Erythroblast (primary cell): ENCODE measurements around the gene STARD9.

Experiments used
- GATA1 ChIP-seq: IDR thresholded peaks from 2 replicates; pipeline ENCODE4 v1.6.1; 2011; ENCODE audit warnings: low read depth, mild to moderate bottlenecking, control low read depth, low read length, moderate library complexity
- POLR2A ChIP-seq: IDR thresholded peaks from 2 replicates; pipeline ENCODE4 v1.6.1; 2011; ENCODE audit warnings: mild to moderate bottlenecking, low read length

DNA sequence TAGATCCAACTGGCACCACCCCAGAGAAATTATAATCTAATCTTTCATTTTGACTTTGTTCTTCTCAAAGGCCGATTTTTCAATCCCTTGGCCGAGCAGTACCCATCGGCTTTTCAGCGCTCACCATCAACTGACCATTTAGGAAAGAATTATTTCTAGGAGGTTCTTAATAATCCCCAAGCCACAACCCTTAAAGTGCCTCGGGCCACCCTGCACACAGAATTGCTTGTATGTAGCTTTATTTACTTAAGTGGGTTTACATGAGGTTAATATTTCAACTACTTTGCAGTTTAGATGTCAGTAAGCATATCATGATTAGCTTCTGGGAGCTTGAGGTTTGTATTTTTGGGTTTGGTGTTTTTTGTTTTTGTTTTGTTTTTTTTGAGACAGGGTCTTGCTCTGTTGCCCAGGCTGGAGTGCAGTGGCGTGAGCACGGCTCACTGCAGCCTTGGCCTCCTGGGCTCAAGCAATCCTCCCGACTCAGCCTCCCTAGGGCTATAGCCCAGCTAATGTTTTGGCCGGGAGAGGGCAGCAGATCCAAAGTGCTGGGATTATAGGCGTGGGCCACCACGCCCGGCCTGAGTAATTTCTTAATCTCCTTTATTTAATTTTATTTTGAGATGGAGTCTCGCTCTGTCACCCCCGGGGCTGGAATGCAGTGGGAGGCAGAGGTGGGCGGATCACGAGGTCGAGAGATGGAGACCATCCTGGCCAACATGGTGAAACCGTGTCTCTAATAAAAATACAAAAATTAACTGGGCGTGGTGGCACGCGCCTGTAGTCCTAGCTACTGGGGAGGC is 162.3 kb downstream of the STARD9 start:
- TF ChIP-seq POLR2A (no peak), GATA1 (no peak)
